ENCODE results near the gene NPBWR2.
"Not testable (repeated sequence)": the region's sequence is repeated elsewhere in the genome, so short reads cannot be mapped to it uniquely, and the experiment has no call there.

GRCh38 chr20:64123517-64123916, 16.2 kb upstream of the NPBWR2 start:
- TF ChIP-seq, protein P1, sequence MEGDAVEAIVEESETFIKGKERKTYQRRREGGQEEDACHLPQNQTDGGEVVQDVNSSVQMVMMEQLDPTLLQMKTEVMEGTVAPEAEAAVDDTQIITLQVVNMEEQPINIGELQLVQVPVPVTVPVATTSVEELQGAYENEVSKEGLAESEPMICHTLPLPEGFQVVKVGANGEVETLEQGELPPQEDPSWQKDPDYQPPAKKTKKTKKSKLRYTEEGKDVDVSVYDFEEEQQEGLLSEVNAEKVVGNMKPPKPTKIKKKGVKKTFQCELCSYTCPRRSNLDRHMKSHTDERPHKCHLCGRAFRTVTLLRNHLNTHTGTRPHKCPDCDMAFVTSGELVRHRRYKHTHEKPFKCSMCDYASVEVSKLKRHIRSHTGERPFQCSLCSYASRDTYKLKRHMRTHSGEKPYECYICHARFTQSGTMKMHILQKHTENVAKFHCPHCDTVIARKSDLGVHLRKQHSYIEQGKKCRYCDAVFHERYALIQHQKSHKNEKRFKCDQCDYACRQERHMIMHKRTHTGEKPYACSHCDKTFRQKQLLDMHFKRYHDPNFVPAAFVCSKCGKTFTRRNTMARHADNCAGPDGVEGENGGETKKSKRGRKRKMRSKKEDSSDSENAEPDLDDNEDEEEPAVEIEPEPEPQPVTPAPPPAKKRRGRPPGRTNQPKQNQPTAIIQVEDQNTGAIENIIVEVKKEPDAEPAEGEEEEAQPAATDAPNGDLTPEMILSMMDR (conservative IDR thresholded peaks at IDR 0.05; ENCODE audit: low read depth in 2 of 2), result not testable (repeated sequence)
- TF ChIP-seq POLR2AphosphoS5 (IDR thresholded peaks at IDR 0.05; ENCODE audit: low read depth); JUNB (IDR thresholded peaks at IDR 0.05; ENCODE audit: unreplicated experiment); REST (IDR thresholded peaks at IDR 0.05; ENCODE audit: unreplicated experiment); EZH2phosphoT487 (IDR thresholded peaks at IDR 0.05; ENCODE audit: unreplicated experiment); ETS1 (IDR thresholded peaks at IDR 0.05); CREB1 (CRISPR knock-in tag; IDR thresholded peaks at IDR 0.05; ENCODE audit: low read depth); EZH2 (IDR thresholded peaks at IDR 0.05; ENCODE audit: low read depth, unreplicated experiment); ZNF114 (CRISPR knock-in tag; IDR thresholded peaks at IDR 0.05); ZNF331 (CRISPR knock-in tag; IDR thresholded peaks at IDR 0.05; ENCODE audit: low read depth): not testable (repeated sequence)

All from GM23338 (cell line).